Peyer's patch (tissue), 4 donors: ENCODE measurements around the gene TMSB4X. TPM values are rescaled to one million over a fixed set of nuclear protein-coding genes. Genes with fewer than 3 reads are reported as not detected.

ENCODE experiments used
- DNase-seq, 3 donors: peaks; one replicate each; pipeline ENCODE4 v3.0.0-alpha.2; 2017 to 2019
- H3K27ac ChIP-seq, 4 donors: fragments of 200-600 bp; sonication (generic); one replicate each; pipeline ENCODE4 v1.5.1; 2016 to 2019
- H3K27me3 ChIP-seq, 2 donors: fragments of 200-600 bp; sonication (generic); one replicate each; pipeline ENCODE4 v1.5.1; 2019
- H3K36me3 ChIP-seq, 3 donors: fragments of 200-600 bp; sonication (generic); one replicate each; pipeline ENCODE4 v1.5.1; 2016 to 2019
- H3K4me1 ChIP-seq, 4 donors: fragments of 200-600 bp; sonication (generic); one replicate each; pipeline ENCODE4 v1.5.1; 2016 to 2019
- H3K4me3 ChIP-seq, 4 donors: fragments of 200-600 bp; sonication (generic); 1 replicate in 3 of 4; 2 replicates in 1 of 4; pipeline ENCODE4 v1.5.1; 2016 to 2019; ENCODE audit warnings: mild to moderate bottlenecking in 1 of 4
- H3K9me3 ChIP-seq, 4 donors: fragments of 200-600 bp; sonication (generic); one replicate each; pipeline ENCODE4 v1.5.1; 2016 to 2019; ENCODE audit warnings: mild to moderate bottlenecking in 1 of 4
- CTCF ChIP-seq, 6 experiments: fragments of 450-650 bp in 4 of 6; fragments of 200-600 bp in 2 of 6; sonication (generic) in 1 of 6; IDR thresholded peaks; one replicate each; pipeline ENCODE4 v1.5.1; 2017 to 2019; ENCODE audit warnings: antibody characterized with exemption in 6 of 6, mild to moderate bottlenecking in 3 of 6, moderate library complexity in 1 of 6
- POLR2A ChIP-seq, 2 donors: fragments of 450-650 bp; IDR thresholded peaks; one replicate each; pipeline ENCODE4 v1.5.1; 2017; ENCODE audit warnings: antibody characterized with exemption in 2 of 2, mild to moderate bottlenecking in 2 of 2, moderate library complexity in 2 of 2
- total RNA-seq, 4 donors: library from RNA; depleted of rRNA; stranded (reverse); fragments of >200 nt; gene quantifications; one replicate each; pipeline ENCODE4 v1.1.0, GENCODE V29; 2016

The TMSB4X gene
- total RNA-seq, 4 donors from 2014 or later = 1,496 to 3,676 (median 1,701) TPM

GRCh38 chrX:12993826-12994225, 18.9 kb downstream of the TMSB4X start:
- no peak for DNase-seq
- TF ChIP-seq POLR2A (IDR thresholded peaks at IDR 0.05) = no peak
- peak in 1 of 6 experiments; percentile 8 for TF ChIP-seq CTCF (IDR thresholded peaks at IDR 0.05)
- H3K4me1 ChIP-seq = peaks cover 0 to 10% (median 3%) of the 10 kb centered on the region in 4 donors
- H3K9me3 ChIP-seq = no peaks in the 10 kb centered on the region
- H3K27me3 ChIP-seq = no peaks in the 10 kb centered on the region
- no peak overlapping the region for H3K4me3 ChIP-seq
- no peak overlapping the region for H3K27ac ChIP-seq
- no peaks in the 10 kb centered on the region for H3K36me3 ChIP-seq

- no peak overlapping the region for H3K4me3 ChIP-seq
- TF ChIP-seq POLR2A (IDR thresholded peaks at IDR 0.05) = no peak
- TF ChIP-seq CTCF (IDR thresholded peaks at IDR 0.05) = no peak
- peaks cover 0 to 13% (median 4%) of the 10 kb centered on the region in 4 donors for H3K4me1 ChIP-seq
- DNase-seq = no peak
- no peaks in the 10 kb centered on the region for H3K9me3 ChIP-seq
- no peaks in the 10 kb centered on the region for H3K27me3 ChIP-seq
- no peaks in the 10 kb centered on the region for H3K36me3 ChIP-seq
- no peak overlapping the region for H3K27ac ChIP-seq
These were observed 19.4 kb downstream of the TMSB4X start for GRCh38 chrX:12994321-12994720.

- no peaks in the 10 kb centered on the region for H3K9me3 ChIP-seq
- H3K27me3 ChIP-seq = no peaks in the 10 kb centered on the region
- no peaks in the 10 kb centered on the region for H3K36me3 ChIP-seq
- DNase-seq = no peak
- H3K27ac ChIP-seq = peak overlapping the region in 2 of 4 donors; percentile 2 to 72
- H3K4me3 ChIP-seq = no peak overlapping the region
- H3K4me1 ChIP-seq = peaks cover 0 to 22% (median 12%) of the 10 kb centered on the region in 4 donors
- TF ChIP-seq POLR2A (IDR thresholded peaks at IDR 0.05) = no peak
These were observed 22.1 kb downstream of the TMSB4X start for GRCh38 chrX:12996934-12997435.

- peaks cover 0 to 22% (median 12%) of the 10 kb centered on the region in 4 donors for H3K4me1 ChIP-seq
- no peaks in the 10 kb centered on the region for H3K36me3 ChIP-seq
- no peak for DNase-seq
These were observed 23.2 kb downstream of the TMSB4X start for GRCh38 chrX:12997906-12998687.

GRCh38 chrX:12999422-12999821, 24.5 kb downstream of the TMSB4X start:
- Histone ChIP-seq H3K27me3 (no peaks in the 10 kb centered on the region), H3K4me3 (peak overlapping the region in 1 of 4 donors; percentile 1), H3K4me1 (peaks cover 0 to 22% (median 12%) of the 10 kb centered on the region in 4 donors), H3K27ac (peak overlapping the region; percentile 55 to 72 (median 66)), H3K36me3 (no peaks in the 10 kb centered on the region), H3K9me3 (no peaks in the 10 kb centered on the region)
- peak in 2 of 3 donors; percentile 61 to 70 for DNase-seq
- no peak for TF ChIP-seq CTCF (IDR thresholded peaks at IDR 0.05)
- no peak for TF ChIP-seq POLR2A (IDR thresholded peaks at IDR 0.05)

More at GRCh38 chrX:12997906-12998687, 23.2 kb downstream of the TMSB4X start:
- Histone ChIP-seq H3K4me3 (no peak overlapping the region), H3K27ac (peak overlapping the region; percentile 63 to 78 (median 70)), H3K27me3 (no peaks in the 10 kb centered on the region), H3K9me3 (no peaks in the 10 kb centered on the region)
- TF ChIP-seq POLR2A (IDR thresholded peaks at IDR 0.05) (no peak), CTCF (IDR thresholded peaks at IDR 0.05) (no peak)

GRCh38 chrX:13000301-13000811, 25.4 kb downstream of the TMSB4X start:
- Histone ChIP-seq H3K27ac (peak overlapping the region; percentile 55 to 72 (median 66)), H3K9me3 (no peaks in the 10 kb centered on the region), H3K36me3 (no peaks in the 10 kb centered on the region), H3K4me3 (no peak overlapping the region), H3K27me3 (no peaks in the 10 kb centered on the region), H3K4me1 (peaks cover 0 to 22% (median 12%) of the 10 kb centered on the region in 4 donors)
- TF ChIP-seq CTCF (IDR thresholded peaks at IDR 0.05) = no peak
- no peak for TF ChIP-seq POLR2A (IDR thresholded peaks at IDR 0.05)
- DNase-seq = peak in 2 of 3 donors; percentile 73 to 77
